SKM-1 treated with dmso at 0.1 percent for 144 hours (cell line): ENCODE measurements around the gene OR2Z1.
A peak's percentile ranks its signal among the peaks of the same experiment; 100 is the strongest.

Experiments
- DNase-seq: peaks from one replicate; lab custom pipeline; 2025; ENCODE audit not compliant: unreplicated experiment; lab: John Stamatoyannopoulos, UW

The OR2Z1 gene, protein sequence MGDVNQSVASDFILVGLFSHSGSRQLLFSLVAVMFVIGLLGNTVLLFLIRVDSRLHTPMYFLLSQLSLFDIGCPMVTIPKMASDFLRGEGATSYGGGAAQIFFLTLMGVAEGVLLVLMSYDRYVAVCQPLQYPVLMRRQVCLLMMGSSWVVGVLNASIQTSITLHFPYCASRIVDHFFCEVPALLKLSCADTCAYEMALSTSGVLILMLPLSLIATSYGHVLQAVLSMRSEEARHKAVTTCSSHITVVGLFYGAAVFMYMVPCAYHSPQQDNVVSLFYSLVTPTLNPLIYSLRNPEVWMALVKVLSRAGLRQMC

DNA sequence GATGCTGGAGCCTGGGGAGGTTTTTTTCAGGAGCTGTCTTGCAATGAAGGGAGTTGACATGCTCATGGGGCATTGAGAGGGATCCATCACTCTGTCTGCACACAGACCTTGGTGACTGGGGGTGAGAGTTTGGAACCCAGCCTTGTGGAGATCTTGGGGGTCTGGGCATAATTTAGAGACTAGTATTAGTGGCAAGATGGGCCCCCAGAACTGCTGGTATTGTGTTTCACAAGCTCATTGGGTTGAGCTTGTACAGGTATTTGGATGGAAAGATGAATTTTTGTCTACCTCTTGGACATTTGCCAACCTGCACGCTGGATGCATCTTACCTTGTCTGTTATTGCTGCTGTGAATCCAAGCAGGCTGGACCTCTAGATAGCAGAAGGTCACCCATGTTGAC, at the start of gene OR2Z1:
OR2Z1 (plus strand) TSS at position 301 of the 400 bp plus-strand sequence. CDS start 9,395 bp downstream, outside the sequence.
- DNase-seq = no peak

DNA sequence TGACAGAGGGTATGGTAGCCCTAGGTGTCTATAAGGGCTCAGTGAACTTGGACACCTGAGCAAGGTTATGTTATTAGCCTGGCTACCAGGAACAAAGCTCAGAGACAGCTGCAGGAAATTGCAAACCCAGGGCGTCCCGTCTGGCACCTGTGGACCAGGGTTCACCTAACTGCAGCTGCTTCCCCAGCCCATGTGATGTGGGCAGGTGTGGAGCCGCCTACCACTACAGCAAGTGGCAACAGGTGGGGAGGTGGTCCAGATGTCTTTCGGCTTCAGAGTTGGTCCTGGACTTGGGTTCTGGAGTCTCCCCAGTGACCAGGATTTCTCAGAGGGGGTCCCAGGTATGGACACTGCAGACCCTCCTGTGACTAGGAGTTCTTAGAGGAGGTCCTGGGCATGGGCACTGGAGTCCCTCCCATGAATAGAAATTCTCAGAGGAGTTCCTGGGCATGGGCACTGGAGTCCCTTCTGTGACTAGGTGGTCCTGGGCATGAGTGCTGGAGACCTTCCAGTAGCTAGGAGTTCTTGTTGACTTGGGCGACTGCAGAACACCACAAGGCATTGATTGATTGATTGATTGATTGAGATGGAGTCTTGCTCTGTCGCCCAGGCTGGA, 48.0 kb upstream of the OR2Z1 start:
- DNase-seq = no peak

DNA sequence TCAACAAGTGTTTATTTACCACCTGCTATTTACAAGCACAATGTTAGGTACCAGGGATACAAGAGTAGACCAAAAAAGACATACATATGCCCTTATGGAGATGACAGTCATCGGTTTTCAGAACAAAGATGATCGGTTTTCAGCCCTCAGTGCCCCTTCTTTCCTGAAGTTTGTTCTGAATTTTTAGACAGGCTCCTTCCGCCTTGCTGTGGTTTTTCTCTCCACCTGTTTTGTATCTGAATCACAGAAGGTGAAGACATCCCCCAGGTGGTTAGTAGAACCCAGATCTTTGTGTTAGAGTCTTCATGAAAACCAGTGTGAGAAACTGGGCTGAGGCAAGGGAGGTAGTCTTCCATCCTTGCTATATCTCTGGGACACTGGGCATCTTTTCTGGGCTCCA, 46.4 kb upstream of the OR2Z1 start:
- DNase-seq = no peak

DNA sequence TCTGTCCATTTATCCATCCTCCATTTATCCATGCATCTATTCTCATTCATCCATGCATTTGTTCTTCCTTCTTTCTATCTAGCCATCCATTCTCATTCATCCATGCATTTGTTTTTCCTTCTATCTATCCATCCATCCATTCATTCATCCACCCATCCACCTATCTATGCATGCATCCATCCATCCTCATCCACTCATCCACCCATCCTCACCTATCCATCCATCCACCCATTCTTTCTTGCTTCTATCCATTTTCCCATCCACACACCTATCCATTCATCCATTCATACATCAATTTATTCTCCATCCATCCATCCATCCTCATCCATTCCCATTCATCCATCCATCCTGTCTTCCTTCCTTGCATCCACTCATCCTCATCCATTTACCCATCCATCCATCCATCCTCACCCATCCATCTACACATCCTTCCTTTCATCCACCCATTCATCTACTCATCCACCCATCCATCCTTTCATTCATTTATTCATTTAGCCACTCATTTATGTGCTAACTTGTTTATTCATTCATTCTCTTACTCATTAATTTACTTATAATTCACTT, 43.1 kb upstream of the OR2Z1 start:
- no peak for DNase-seq

DNA sequence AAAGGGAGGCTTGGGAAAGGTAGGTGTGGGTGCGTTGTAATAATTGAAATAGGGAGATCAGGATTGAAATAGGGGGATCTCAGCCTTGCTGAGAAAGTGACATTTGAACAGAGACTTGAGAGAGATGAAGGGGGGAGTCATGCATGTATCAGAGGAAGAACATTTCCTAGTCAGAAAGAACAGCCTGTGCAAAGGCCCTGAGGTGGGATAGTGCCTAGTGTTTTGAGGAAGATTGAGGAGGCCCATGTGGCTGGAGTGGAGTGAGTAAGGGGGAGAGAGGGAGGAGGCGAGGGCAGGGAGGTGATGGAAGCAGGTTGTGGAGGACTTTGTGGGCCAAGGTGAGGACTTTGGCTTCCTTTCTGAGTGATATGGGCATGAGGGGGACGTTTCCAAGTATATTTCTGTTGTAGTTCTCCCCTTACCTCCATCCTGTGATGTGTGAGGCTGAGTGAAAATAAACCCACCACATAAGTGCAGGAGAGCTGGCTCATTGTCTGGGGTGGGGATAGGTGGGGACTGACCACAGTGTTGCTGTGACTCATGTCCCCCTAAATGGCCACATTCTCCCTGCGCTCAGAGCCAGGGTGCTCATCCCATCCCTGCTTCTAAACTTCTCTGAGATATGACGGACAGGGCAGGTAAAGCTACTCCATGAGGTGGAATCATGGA, 40.6 kb upstream of the OR2Z1 start:
- DNase-seq = no peak

DNA sequence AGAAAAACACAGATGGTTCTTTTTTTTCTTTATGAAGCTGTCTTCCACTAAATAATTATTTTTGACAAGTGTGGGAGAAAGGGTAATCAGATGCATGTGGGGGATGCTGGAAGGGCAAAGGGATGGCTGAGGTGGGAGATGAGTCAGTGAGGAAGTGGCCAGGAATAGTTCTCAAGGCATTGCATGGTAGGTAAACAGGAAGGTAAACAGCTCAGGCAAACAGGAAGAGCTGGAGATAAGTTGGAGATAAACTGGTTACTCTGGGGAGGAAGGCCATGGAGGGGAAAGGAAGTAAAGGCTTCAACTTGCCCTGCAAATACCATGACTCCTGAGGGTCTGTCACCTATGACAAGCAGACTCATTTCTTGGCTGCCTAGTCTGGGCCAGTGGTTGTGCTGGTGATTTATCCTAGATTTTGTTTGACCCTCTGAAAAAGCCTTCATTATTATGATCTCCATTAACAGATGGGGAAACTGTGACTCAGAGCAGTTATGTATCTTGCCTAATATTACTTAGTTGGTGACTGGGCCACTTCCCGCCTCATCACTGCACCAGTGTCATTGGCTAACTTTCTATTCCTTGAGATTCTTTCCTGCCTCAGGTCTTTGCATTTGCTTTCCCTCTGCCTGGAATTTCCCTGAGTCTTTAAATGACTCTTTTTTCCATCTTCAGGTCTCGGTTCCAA, 39.9 kb upstream of the OR2Z1 start:
- peak; percentile 6 for DNase-seq

DNA sequence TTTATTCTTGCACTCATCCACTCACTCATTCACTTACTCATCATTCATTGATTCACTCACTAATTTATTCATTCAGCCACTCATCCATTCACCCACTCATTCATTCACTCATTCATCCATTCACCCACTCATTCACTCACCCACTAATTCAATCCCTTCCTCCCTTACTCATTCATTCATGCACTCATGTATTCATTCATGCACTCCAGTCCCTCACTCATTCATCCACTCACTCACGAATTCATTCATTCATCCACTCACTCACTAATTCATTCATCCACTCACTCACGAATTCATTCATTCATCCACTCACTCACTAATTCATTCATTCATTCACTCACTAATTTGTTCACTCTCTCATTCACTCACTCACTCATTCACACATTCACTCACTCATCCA, 39.0 kb upstream of the OR2Z1 start:
- DNase-seq = no peak

DNA sequence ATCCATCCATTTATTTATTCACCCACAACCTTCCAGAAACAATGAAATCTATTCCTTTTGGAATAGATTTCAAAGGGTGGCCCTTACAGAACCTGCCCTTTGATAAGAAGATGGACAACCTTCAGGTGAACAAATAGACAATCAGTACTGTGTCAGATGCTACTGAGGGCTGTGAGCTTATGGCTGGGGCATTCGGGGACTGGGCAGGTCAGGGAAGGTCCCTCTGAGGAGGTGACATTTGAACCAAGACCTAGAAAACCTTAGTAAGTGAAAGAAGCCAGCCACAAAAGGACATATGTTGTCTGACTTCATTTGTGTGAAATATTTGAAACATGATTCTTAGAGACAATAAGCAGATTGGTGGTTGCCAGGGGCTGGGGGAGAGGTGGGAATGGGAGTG, 38.5 kb upstream of the OR2Z1 start:
- no peak for DNase-seq

DNA sequence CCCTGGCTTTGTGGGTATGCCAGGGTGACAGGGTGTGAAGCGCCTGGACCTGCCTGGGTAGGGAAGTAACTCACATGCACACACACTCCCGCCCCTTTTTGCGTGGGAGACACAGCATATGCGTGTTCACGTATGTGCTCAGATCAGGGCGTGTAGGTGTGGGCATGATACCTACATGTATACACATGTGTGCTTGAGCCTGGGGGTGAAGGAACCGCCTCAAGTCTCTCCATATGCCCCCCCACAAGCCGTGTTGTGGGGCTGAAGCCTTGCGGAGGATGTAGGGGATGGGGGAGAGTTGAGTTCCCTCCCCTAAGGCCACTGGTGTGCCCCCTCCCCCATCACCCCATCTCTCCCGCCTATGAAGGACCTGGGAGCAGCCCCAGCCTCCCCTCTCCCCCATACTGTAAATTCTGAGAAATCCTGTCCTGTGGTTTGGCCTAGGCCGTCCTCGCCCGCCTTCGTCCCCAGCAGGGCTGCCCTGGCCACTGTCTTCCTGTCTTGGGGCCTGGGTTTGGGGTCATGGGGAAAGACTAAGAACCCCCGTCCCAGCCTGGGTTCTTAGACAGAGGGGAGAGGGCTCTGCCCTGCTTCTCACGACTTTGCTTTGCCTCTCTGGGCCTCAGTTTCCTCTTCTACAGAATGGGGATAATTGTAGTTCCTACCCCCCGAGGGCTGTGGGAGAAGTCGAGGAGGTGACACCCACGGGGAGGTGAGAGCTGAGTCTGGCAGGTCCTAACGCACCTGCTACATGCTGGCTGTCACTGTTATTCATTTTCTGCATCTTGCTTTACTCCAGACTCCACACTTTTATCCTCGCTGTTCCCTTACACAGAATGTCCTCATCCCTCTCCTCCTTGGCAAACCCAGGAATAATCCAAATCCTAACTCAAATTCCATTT, 37.2 kb upstream of the OR2Z1 start:
- DNase-seq = no peak

DNA sequence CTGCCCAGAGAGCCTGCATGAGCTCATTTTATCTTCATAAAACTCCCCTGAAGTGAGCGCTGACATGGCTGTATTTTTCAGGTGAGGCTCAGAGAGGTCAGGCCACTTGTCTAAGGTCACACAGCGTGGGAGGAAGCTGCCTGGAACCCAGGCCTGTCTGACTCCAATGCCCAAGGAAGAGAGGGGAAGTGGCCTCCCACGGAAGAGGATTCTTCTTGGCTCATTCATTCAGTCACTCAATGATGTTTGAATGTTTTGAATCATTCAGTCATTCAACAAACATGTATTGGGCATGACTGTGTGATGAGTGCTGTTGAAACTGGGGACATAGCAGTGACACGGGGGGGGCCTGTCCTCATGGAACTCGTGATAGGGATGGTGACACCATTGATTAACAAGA, 34.9 kb upstream of the OR2Z1 start:
- no peak for DNase-seq

DNA sequence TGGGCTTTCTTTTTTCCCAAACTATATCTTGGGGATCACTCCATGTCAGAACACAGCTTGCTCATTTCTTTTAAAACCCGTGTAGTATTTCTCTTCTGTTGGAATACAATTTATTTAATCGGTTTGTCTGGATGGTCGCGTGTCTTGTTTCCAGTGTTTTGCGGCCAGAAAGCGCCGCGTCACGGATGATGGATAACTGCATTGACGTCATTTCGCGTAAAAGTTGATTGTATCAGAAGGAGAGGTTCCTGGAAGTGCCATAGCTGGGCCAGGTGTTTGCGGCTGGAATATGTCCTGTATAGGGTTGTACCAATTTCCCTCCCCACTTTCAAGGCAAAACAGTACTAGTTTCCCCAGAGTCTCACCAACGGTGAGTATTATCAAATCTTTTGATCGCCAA, 32.5 kb upstream of the OR2Z1 start:
- DNase-seq = no peak

DNA sequence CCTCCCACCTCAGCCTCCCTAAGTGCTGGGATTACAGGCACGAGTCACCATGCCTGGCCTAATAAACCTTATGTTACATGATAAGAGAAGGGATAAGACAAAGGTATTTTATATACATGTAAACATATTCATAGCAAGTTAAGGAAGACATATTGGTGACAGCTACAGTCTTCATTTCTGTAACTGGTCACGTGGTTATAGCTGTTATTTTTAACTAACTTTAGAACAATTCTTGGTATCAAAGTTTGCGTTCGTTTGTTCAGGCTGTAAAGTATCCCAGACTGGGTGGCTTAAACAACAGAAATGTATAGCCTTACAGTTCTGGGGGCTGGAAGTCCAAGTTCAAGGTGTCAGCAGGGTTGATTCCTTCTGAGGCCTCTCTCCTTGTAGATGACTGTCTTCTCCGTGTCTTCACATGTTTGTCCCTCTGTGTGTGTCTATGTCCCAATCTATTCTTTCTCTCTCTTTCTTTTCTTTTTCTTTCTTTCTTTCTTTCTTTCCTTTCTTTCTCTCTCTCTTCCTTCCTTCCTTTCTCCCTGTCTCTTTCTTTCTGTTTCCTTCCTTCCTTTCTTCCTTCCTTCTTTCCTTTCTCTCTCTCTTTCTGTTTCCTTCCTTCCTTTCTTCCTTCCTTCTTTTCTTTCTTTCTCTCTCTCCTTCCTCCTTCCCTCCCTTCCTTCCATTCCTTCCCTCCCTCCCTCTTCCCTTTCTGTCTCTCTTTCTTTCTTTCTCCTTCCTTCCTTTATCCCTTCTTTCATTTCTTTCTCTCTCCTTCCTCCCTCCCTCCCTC, 30.5 kb upstream of the OR2Z1 start:
- DNase-seq = no peak

DNA sequence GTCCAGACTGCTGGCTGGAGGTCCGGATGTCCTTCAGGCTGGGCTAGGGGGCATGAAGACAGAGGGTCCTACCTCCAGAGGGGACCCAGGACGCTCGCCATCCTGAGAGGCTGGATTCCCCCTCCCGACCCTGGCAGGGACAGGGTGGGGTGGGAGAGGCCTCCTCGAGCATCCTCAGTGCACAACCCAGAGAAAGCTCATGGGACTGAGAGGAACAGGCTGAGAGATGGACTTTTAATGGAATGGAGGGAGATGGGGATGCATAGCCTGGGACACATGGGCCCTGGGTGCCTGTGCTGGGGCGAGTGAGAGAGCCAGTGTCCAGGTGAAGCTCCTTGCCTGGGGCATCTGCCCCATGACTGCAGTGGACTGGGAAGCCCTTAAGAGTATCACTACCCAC, 25.9 kb upstream of the OR2Z1 start:
- no peak for DNase-seq

DNA sequence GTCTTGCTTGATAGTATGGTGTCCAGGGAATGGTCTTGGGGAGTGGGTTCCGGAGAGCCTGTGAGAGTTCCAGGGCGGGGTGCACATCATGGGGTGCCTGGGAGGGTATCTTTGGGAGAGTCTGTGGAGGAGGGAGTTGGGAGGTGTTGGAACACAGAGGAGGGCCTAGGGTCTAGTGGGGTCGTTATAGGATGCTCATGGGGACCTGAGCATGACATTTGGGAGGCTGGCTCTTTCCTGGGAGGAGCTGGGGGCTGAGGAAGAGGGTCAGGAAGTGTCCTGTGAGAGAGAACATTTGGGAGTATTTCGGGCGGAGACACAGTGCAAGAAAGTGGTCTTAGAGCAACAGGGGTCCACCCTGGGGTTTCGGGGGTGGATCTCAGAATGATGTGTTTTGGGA, 25.5 kb upstream of the OR2Z1 start:
- DNase-seq = no peak

DNA sequence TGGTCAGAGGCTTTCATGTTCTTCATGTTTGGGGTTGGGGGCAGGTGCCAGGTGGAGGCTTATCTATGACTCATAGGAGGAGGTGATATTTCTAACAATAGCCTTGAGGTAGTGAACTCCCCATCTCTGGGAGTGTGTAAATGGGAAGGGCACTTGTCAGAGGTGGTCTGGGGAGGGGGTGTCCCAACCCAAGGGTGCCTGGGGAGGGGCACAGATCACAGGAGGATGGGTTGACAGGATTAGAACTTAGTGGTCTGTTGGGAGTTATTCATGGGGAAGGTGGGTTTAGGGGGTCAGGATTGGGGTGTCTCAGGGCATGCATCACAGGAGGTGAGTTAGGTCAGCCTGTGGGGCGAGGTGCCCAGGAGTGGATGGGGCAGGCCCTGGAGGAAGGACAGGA, 24.4 kb upstream of the OR2Z1 start:
- no peak for DNase-seq

DNA sequence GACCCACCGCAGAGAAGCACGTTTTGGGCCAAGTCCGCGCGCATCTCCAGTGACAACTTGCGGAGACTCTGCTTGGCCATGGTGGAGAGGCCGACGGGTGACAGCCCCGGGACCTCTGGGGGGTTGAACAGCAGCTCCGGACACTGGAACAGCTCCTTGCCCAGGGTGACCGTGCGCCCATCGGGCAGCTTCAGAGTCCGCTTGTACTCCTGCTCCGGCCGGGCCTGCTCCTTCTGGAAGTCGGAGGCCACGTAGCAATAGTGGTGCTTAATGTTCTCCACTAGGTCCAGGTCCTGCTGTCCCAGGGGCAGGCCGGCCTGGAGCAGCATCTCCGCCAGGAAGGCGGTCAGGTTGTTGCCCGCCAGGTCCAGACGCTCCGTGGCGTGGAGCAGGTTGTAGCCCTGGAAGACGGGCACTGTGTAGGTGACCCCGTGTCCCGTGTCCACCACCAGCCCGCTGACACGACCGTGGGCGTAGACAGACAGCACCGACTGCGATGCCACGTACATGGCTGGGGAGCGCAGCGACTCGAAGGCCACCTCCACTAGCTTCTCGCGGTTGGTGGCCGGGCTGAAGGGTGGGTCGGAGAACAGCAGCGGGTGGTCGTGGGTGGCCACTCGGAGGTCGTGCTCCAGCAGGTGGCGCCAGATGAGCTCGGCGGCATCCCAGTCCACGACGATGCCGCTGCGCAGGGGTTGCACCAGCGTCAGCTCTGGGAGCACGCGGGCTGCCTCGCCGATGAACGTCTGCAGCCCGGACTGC, 23.6 kb upstream of the OR2Z1 start:
- no peak for DNase-seq

DNA sequence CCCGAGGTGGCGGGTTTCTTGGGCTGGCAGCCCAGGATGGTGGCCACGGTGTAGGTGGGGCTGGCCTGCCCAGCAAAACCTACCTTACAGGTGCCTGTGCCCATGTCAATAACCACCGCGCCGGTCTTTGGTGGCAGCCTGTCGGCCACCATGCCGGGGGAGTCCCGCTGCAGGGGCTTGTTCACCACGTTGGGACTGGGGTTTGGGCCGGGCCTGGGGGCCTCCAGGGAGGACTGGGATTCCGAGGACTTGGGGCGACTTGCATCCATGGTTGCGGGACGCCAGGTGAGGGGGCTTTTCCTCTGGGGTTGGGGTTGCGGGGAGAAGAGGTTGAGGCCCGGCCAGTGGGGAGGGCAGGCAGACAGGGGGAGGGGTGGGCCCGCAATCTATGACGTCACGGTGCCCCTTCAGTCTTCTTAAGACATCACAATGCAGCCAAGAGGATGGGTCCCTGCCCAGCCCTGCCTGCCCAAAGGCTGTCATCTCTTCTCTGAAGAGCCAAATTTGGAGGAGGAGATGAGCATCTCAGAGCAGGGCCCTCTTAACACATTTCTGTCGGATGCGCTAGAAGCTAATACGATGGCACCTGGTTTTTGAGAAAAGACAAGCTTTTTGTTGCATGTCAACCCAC, 22.9 kb upstream of the OR2Z1 start, which contains the start of gene ACTL9:
ACTL9 (minus strand) TSS at position 363 of the 631 bp plus-strand sequence; CDS start at position 269, 94 bp downstream.
- DNase-seq = no peak

DNA sequence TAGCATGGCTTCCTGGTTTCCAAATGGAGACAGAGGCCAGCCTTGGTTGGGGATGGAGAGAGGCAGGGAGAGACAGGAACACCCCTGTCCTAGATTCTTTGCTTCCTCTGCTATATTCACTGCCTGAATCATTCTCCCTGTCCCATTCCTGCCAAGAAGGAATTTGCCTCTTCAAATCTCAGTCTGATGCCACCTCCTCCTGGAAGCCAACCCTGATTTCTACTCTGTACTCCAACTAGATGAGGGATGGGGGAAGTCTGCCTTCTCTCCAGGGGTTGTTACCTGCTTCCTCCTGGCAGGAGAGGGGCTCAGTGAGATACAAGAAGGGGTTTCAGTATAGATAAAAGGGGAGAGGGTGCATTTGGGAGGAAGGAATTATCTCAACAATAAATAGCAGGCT, 21.5 kb upstream of the OR2Z1 start:
- no peak for DNase-seq
